HG03280 (cell line): ENCODE results near the gene SMAD4.
A peak's percentile ranks its signal among the peaks of the same experiment; 100 is the strongest.
"Not testable (repeated sequence)": the region's sequence is repeated elsewhere in the genome, so short reads cannot be mapped to it uniquely, and the experiment has no call there.

Experiments
- ATAC-seq: cut with Tn5 transposase; IDR thresholded peaks from one replicate; pipeline ENCODE4 v1.9.1; 2021; ENCODE audit warnings: mild to moderate bottlenecking, moderate library complexity; ENCODE audit not compliant: unreplicated experiment

The SMAD4 gene

DNA sequence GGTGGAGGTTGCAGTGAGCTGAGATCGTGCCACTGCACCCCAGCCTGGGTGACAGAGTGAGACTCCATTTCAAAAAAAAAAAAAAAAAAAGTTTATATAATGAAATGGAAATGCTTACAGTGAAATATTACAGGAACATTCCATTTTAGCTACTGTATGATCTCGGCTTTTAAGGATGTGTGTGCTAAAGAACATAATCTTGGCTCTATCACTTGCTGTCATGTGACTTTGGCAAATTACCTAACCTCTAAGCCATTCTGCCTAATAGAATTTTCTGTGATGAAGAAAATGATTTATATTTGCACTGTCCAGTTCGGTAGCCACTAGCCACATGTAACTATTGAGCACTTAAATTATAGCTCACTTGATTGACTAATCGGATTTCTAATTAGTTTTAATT, 36.3 kb downstream of the SMAD4 start:
- no peak for ATAC-seq

DNA sequence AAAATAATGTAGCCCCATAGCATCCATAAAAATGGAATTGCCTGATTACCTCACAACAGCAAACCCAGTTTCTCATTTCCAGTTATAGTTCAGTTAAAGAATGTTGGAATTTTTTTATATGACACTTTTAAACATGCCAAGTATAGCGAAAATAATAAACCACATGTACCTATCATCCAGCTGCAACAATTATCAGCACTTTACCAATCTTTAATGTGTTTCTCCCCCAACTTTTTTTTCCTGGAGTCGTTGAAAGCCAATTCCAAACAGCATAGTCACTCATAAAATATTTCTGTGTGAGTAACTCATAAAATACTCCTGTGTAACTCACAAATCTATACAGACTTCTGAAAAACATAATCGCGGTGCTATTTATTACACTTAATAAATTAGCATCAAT, 38.1 kb downstream of the SMAD4 start:
- no peak for ATAC-seq

DNA sequence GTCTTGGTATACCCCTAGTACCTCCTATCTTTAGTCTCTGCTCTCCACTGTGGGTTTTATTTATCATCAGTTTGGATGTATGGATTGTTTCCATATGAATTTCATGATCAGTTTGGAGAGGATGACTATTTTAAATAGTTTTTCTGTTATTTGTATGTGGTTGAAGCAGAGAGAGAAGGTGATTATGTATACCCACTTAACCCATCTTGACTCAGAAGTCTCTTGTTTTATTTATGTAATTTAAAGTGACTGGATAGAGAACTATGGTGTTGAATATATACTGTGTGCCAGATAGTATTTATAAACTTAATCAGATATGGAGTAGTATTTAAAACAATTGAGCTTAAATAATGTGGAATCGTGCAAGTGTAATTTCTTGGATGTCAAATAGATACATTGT, 39.9 kb downstream of the SMAD4 start:
- no peak for ATAC-seq

DNA sequence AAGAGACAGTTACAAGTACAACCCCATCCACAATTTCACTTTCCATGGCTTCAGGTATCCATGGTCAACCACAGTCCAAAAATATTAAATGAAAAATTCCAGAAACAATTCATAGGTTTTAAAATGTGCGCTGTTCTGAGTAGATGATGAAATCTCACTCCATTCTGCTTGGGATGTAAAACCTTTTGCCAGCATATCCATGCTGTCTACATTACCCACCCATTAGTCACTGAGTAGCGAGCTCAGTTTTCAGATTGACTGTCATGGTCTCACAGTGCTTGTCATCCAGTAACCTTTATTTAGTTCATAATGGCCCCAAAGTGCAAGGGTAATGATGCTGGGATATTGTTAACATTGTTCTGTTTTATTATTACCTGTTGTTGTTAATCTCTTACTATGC, 40.5 kb downstream of the SMAD4 start:
- no peak for ATAC-seq

DNA sequence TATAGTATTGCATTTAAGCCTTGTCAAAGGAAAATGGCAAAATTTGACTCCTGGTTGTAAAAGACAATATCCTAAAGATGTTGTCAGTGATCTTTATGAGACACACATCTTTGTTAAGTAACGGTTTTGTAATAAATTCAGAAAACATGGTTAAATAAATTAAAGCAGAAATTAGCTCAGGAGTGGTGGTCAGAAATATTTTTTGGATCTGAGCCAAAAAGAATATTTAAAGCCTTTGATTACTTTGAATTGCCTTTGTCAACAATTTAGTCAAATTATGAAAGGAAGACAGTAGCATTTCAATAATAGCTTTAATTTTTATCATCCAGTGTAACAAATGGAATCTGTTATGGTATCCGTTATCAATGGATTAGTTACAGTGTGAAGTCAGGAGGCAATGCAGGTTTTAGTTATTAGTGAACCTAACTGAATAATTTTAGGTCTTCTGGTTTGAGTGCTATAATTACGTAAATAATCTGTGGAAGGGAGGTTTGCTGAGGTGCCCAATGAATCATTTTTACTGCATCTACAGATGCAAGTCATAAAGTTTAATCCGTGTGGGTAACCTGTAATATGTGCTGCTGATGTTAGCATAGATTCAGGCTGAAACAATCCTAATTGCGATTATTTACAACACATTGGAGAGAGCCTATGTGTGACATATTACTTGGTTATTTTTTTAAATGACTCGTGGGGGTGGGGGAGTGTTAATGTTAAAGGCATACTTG, 42.7 kb downstream of the SMAD4 start:
- no peak for ATAC-seq

DNA sequence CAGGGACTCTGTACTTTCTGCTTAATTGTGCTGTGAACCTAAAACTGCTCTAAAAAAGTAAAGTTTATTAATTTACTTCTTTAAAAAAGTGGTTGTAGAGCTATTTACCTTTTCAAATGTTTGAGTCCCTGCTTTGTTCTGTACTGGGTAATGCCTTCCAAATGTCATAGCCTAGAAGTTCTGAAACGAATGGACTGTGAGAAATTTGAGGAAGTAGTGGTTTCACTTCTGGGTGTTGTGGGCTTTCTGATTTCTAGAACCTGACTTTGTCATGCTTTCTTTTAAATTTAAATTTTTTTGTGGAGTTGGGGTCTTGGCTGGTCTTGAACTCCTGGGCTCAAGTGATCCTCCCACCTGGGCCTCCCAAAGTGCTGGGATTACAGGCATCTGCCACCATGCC, 44.6 kb downstream of the SMAD4 start:
- peak; percentile 59 for ATAC-seq

DNA sequence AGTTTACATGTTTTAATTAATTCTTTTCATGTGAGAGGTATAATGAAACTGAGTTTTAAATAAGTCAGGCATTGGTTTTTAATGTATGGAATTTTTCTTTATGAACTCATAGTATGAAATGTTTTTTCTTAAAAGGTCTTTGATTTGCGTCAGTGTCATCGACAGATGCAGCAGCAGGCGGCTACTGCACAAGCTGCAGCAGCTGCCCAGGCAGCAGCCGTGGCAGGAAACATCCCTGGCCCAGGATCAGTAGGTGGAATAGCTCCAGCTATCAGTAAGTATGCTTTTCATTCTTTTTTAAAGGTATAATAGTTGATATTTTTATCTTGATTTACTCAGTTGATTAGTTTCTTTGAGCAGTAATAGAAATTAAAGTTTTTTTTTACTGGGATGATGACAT, 46.5 kb downstream of the SMAD4 start:
- no peak for ATAC-seq

DNA sequence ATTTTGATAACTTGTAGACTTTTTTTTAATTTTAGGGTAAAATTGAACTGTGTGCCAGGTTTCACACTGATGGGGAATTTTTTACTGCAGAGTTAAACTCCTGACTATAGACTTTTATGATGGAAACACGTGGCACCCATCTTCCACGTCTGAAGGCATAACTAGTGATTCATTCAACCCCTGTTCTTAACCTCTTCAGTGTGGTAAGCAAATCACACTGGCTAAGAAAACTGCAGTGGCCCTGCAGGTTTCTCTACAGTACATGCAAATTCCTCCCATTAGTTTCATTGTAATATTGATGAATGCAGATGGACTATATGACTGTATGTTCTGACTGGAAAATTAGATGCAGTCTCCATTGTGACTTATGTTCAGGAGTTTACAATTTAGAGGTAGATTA, 47.2 kb downstream of the SMAD4 start:
- peak; percentile 80 for ATAC-seq

DNA sequence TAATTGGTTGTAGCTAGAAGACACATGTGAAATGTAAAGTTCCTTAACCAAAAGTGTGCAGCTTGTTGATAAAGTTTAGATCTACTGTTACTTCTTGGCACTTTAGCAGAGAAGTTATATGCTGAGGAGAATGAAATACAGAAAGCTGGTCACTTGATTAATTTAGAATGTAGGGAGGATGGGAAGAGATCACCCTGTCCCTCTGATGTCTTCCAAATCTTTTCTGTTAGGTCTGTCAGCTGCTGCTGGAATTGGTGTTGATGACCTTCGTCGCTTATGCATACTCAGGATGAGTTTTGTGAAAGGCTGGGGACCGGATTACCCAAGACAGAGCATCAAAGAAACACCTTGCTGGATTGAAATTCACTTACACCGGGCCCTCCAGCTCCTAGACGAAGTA, 48.0 kb downstream of the SMAD4 start:
- ATAC-seq: no peak

DNA sequence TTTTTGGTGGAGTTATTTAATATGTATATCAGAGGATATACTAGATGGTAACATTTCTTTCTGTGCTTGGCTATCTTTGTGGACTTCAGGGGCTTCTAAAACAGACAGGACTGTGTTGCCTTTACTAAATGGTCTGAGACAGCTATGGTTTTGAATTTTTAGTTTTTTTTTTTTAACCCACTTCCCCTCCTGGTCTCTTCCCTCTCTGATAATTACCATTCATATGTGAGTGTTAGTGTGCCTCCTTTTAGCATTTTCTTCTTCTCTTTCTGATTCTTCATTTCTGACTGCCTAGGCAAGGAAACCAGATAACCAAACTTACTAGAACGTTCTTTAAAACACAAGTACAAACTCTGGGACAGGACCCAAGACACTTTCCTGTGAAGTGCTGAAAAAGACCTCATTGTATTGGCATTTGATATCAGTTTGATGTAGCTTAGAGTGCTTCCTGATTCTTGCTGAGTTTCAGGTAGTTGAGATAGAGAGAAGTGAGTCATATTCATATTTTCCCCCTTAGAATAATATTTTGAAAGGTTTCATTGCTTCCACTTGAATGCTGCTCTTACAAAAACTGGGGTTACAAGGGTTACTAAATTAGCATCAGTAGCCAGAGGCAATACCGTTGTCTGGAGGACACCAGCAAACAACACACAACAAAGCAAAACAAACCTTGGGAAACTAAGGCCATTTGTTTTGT, 52.7 kb downstream of the SMAD4 start:
- peak; percentile 77 for ATAC-seq

DNA sequence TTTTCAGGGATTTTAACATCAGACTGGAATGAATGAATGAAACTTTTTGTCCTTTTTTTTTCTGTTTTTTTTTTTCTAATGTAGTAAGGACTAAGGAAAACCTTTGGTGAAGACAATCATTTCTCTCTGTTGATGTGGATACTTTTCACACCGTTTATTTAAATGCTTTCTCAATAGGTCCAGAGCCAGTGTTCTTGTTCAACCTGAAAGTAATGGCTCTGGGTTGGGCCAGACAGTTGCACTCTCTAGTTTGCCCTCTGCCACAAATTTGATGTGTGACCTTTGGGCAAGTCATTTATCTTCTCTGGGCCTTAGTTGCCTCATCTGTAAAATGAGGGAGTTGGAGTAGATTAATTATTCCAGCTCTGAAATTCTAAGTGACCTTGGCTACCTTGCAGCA, 53.4 kb downstream of the SMAD4 start:
- ATAC-seq: no peak

DNA sequence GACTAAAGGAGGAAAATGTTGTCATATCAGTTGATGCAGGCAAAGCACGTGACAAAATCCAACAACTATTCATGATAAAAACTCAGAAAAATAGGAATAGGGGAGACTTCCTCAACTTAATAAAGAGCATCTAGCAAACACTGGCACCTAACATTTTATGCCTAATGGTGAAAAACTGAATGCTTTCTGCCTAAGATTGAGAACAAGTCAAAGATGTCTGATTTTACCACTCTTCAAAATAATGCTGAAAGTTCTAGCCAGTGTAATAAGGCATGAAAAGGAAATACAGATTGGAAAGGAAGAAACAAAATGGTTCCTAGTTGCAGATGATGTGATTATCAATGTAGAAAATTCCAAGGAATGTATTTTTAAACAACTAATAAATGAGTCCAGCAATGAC, 58.4 kb downstream of the SMAD4 start:
- no peak for ATAC-seq

DNA sequence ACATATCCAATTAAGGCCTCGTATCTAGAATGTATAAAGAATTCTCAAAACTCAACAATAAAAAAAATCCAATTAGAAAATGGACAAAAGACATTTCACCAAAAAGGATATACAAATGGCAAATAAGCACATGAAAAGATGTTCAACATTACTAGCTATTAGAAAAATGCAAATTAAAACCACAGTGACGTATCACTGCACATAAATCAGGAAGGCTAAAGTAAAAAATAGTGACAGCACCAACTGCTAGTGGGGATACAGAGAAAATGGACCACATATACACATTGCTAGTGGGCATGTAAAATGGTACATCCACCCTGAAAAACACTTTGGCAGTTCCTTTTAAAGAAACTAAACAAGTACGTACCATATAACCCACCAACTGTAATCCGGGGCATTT, 59.7 kb downstream of the SMAD4 start:
- ATAC-seq: no peak

DNA sequence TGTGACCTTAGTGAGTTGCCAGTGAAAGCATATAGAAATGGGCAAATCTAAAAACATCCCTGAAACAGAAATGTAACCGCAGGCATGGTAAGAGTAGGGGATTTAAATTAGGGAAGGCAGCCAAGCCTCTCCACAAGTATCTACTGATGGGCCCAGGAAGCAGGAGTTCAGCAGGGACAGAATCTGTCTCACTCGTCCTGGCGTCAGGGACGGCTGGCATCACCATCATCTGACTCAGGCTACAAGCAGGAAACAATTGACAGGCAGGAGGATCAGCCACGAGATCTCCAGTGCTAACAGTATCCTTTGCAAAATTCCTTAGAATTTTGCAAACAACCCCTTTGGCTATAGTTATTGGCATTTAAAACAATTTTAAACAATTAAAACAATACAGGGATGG, 61.3 kb downstream of the SMAD4 start:
- no peak for ATAC-seq

DNA sequence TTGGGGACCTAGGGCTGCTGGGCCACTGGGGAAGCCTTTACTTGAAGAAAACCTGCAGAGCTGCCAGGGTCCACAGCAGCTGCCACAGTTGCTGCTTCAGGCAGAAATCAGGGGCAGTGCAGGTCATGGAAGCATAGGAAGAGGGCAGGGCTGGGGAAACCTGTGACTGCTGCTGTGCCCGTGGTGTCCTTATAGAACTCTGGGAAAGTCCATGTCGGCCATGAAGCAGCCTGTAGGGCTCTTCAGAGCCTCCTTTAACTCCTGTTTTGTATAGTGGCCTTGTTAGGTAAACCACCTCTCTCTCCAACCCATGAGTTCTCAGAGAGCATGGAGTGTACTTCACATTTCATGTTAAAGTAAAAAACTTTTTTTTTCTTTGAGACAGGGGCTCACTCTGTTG, 62.1 kb downstream of the SMAD4 start:
- no peak for ATAC-seq

DNA sequence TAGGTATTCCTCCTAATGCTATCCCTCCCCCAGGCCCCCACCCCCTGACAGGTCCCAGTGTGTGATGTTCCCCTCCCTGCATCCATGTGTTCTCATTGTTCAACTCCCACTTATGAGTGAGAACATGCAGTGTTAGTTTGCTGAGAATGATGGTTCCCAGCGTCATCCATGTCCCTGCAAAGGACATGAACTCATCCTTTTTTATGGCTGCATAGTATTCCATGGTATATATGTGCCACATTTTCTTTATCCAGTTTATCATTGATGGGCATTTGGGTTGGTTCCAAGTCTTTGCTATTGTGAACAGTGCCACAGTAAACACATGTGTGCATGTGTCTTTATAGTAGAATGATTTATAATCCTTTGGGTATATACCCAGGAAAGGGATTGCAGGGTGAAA, 63.0 kb downstream of the SMAD4 start:
- not testable (repeated sequence) for ATAC-seq

DNA sequence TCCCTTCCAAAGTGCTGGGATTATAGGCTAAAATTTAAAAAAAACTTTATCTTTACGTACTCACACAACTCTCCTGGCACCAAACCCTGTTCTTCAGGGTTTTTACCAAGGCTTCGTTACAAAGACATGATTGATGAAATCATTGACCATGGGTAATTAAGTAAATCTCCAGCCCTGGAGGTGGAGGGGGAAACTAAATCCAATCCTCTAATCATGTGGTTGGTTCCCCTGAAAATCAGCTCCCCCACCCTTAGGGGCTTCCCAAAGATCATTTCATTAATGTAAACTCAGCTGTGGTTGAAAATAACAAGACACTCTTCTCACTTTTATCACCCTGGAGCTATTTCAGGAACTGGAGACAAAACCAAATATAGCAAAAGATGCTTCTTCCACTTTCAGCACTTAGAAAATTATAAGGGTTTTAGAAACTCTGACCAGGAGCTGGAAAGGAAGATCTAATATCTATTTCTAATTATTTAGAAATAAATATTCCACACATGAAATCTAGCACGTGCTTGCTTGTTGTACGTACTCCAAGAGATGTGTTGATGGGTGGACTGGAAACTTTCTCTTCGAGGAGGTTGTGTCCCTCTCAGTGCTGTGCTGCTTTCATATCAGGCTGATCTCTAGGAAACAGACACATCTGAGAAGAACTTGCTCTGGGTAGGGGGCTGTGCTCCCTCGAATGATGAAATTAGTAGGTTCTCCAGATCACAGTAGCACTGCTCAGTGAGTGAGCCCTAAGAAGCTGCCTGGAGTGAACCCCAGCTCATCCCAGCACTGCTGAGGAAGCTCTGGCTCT, 67.2 kb downstream of the SMAD4 start:
- ATAC-seq: no peak

DNA sequence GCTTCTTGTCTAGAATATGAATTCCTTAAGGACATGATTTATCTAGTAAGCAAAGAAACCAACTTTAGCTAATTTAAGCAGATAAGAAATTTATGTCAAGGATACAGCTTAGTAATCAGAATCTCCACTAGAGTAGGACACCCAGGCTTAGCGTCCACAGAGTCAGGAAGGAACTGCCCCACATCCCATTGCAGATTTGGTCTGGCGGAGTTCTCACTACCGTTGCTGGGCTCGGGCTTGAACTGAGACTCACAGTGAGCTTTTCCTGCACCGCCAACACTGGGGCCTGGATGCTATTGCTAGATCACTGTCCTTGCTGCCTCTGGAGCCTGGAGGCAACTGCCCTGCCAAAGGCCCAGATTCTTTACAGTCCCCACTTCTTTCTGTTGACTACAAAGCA, 68.1 kb downstream of the SMAD4 start:
- no peak for ATAC-seq

DNA sequence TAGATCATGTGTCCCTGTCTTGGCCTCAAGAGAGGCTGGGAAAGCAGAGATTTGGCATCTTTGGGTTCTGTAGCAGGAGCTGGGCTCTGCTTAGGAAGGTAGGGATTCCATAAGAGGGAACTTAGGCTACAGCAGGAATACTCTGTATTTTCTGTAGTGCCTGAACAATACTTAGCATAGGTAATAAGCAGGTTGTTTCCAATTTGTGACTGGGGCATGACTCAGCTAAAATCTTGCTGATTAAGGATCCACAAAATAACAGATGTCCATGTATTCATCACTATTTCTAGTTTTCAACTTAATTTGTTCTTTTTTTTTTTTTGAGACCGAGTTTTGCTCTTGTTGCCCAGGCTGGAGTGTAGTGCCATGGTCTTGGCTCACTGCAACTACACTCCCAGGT, 68.5 kb downstream of the SMAD4 start:
- no peak for ATAC-seq

DNA sequence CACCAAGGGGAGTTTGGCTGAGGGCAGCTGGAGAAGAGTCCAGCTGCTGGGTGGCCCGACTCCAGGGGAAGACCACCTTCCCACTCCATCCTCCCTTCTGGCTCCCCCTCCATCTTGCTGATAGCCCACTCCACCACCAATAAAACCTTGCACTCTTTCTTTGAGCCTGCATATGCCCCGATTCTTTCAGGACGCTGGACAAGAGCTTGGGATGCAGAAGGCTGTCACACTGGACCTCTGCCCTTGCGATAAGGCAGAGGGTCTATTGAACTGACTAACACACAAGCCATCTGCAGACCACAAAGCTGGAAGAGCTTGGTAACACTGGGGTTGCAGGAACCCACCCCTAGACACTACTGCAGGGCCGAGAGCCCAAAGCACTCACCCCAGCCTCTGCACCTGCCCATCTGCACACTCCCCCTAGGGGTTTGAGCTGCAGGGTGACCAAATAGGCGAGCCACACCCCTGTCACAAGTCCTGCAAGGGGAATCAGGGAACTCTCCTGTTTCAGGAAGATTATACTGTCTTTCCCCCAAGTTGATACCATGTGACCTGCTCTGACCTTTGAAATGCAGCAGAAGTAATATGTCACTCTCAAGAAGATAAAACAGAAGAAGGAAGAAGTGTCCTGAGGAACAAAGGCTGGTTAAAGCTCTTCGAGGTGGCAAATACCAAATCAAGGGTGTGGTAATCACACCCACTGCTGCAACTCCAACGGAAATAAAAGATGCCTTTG, 70.5 kb downstream of the SMAD4 start:
- no peak for ATAC-seq

DNA sequence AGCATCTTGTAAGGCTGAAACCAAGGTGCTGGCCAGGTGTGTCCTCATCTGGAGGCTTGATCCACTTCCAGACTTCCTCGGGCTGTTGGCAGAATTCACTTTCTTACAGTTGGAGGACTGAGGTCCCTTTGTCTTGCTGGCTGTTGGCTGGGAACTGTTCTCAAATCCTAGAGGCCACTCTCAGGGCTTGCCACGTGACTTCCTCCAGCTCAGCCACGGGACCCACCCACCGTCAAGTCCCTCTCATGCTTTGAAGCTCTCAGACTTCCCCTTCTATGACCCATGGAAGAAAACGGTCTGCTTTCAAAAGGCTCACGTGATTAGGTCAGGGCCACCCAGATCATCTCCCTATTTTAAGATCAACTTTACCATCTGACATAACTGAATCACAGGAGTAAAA, 77.1 kb downstream of the SMAD4 start:
- ATAC-seq: no peak
